Keratinocyte (primary cell): Measurements from ENCODE around the gene KCNMA1.

ENCODE experiments used
- EZH2 ChIP-seq: IDR thresholded peaks from one replicate; pipeline ENCODE4 v1.6.1; 2012; ENCODE audit warnings: inconsistent platforms, mild to moderate bottlenecking, low read length, moderate library complexity
- TF ChIP-seq, protein P1 (sequence below), 3 experiments: IDR thresholded peaks in 1 of 3; conservative IDR thresholded peaks in 1 of 3; optimal IDR thresholded peaks in 1 of 3; 2 replicates in 2 of 3; 3 replicates in 1 of 3; pipeline versions ENCODE3 to v1.5.1; 2011; ENCODE audit warnings: low read length in 3 of 3, mild to moderate bottlenecking in 3 of 3, moderate library complexity in 2 of 3, control low read depth in 1 of 3, inconsistent platforms in 1 of 3; ENCODE audit not compliant: insufficient read depth in 2 of 3; ENCODE audit errors: extremely low read depth in 1 of 3

DNA sequence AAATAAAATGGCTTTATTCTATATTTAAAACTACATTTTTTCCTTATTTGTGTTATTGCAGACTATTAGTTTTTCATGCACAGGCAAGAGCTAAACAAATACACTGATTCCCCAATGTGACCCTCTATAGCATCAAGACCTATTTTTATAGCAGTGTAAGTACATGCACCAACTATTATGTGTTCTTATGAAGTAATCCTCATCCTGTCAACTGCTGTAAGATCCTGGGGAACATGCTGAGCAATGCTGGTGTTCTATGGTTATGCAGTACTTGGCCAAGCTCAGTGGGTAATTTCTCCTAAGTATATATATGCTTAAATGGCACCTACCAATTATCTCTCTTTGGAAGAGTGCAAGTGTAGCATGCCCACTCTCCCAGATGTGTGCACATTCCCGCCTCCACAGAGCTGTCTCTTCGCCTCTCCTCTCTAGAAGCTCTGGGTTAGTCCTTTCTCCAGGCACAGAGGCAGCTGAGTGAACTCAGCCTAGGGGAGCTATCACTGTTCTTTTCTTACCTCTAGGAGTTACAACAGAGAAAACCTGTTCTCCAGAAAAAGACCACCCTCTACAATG lies 428.8 kb downstream of the KCNMA1 start:
- TF ChIP-seq, protein P1, sequence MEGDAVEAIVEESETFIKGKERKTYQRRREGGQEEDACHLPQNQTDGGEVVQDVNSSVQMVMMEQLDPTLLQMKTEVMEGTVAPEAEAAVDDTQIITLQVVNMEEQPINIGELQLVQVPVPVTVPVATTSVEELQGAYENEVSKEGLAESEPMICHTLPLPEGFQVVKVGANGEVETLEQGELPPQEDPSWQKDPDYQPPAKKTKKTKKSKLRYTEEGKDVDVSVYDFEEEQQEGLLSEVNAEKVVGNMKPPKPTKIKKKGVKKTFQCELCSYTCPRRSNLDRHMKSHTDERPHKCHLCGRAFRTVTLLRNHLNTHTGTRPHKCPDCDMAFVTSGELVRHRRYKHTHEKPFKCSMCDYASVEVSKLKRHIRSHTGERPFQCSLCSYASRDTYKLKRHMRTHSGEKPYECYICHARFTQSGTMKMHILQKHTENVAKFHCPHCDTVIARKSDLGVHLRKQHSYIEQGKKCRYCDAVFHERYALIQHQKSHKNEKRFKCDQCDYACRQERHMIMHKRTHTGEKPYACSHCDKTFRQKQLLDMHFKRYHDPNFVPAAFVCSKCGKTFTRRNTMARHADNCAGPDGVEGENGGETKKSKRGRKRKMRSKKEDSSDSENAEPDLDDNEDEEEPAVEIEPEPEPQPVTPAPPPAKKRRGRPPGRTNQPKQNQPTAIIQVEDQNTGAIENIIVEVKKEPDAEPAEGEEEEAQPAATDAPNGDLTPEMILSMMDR (optimal IDR thresholded peaks at IDR 0.05 in 1 of 3, IDR thresholded peaks at IDR 0.05 in 1 of 3, conservative IDR thresholded peaks at IDR 0.05 in 1 of 3; ENCODE audit: extremely low read depth in 1 of 3, insufficient read depth in 2 of 3, low read length in 3 of 3) = no peak
- TF ChIP-seq EZH2 = no peak
